Measurements from ENCODE around the gene STOML1.
"Not testable (repeated sequence)": the region's sequence is repeated elsewhere in the genome, so short reads cannot be mapped to it uniquely, and the experiment has no call there.

Gene STOML1

GRCh38 chr15:73944161-73945129, 47.6 kb downstream of the STOML1 start:
- DNase-seq, result no peak

DNA sequence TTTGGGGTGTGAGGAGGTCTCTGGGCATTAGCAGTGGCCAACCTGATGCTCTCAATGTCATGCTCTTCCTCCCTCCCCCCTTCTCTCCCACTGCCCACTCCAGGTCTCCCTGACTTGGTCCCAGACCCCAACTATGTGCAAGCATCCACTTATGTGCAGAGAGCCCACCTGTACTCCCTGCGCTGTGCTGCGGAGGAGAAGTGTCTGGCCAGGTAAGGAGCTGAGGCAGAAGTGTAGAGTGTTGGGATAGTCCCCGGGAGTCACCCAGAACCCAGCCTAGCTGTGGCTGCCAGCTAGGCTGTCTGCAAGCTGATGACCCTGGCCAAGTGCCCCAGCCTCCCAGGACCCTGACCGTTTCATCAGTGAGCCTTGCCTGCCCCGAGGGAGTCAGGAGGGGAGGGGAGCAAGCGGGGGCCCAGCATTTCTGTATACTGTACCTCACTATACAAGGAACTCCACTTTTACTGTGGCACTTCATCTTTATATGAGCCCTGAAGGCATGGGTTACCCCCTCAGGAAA, 49.3 kb downstream of the STOML1 start:
- no peak for DNase-seq

DNA sequence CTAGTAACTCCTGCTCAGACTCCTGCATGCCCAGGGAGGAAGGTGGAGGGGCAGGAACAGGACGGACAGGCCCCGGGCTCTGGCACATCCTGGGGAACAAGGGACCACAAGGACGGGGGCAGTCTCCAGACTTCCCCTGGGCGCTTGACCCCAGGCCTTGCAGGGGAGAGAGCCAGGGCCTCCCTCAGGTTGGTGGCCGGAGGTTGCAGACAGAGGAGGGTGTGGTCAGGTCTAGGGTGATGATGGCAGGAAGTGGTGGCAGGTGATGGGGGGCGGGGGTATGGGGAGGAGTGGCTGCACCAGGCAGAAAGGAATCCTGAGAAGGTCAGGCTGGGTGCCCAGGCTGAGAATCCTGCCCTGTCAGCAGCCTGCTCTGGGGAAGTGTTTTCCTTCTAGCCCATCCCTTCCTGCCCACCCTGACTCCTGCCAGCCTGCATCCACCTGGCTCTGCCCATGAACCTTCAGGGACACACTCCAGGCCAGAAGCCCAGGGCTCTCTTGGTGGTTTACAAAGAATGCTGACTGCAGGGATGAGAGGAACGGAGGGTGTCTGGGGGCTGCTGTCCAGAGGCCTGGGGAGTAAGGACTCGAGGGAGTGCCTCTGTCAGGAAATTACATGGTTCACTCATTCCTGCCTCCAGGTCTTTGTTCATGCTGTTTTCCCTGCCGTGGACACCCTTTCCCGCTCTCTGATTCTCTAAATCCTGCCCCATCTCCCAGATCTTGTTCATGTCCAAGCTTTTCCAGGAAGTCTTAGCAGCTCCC, 50.0 kb downstream of the STOML1 start:
- DNase-seq, result peak; percentile 38

DNA sequence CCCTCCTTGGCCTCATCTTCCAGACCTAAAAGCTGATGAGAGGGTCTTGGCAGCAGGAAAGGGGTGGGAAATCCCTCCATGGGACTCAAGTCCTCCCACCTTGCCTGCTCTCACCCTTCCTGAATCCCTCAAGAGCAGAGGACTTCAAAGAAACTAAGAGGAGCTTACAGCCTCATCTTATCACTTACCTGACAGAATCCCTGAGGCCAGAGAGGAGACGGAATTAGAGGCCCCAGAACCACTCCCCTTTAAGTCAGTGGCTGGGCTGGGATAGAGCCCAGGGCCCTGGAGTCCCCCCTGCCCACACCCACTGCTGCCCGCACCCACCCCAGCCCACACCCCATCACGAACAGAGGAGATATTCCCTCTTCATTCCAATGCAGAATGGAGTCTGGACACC, 50.6 kb downstream of the STOML1 start:
- no peak for DNase-seq

- DNase-seq, result no peak
These were observed 51.1 kb downstream of the STOML1 start for GRCh38 chr15:73941044-73941443.

DNA sequence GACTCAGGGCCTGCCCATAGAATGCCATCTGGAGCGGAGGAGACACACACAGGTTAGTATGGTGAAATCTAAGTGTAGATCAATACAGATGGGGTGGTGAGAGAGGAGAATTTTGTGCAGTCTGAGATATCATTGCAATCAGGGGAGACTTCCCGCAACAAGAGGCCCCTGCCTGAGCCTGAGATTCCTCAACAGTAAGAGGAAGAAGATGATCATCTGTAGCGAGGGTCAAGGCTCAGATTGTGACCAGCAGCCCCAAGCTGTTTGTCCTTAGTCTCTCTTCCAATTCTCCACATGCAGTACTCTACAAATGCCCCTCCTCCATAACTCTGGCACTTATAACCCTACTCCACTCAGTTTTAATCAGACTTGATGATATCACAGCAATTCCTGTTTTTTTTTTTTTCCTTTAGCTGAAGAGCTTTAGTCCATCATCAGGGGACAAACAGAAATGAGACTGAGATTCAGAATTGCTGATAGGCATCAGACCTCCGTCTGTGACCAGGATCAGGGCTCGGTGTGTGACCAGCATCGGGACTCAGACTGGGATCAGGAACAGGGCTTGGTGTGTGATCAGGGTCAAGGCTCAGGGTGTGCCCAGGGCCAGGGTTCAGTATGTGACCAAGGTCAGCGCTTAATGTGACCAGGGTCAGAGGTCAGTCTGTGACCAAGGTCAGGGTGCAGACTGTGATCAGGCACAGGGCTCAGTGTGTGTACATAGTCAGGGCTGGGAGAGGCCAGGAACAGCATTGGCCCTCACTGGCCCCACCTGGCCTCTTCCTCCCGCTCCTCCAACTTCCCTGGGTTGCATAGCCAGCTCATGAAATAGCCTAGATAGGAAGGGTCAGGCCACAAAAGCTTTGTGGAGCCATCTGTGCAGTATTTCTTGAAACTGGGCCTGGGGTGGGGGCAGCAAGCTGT, 51.8 kb downstream of the STOML1 start:
- no peak for DNase-seq

DNA sequence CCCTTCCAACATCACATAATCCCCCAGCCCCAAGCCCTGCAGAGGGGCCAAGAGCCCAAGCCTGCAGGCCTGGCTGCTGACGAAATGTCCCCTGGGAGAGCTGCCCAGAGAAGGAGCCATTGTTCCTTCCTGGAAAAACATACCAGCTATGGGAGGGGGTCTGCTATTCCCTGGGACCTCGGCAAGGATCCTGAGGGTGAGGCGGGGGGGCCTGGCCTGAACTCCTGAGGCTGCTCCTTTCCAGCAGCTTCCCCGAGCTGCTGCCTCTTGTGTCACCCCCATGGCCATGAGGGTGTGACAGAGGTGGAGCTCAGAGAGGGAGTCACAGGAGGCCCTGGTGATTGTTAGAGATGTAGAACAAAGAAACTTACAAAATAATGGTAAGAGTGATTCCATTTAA, 53.0 kb downstream of the STOML1 start:
- no peak for DNase-seq

- not testable (repeated sequence) for DNase-seq
These were observed 53.6 kb downstream of the STOML1 start for GRCh38 chr15:73938516-73938915.

- no peak for DNase-seq
These were observed 54.4 kb downstream of the STOML1 start for GRCh38 chr15:73937726-73938125.

DNA sequence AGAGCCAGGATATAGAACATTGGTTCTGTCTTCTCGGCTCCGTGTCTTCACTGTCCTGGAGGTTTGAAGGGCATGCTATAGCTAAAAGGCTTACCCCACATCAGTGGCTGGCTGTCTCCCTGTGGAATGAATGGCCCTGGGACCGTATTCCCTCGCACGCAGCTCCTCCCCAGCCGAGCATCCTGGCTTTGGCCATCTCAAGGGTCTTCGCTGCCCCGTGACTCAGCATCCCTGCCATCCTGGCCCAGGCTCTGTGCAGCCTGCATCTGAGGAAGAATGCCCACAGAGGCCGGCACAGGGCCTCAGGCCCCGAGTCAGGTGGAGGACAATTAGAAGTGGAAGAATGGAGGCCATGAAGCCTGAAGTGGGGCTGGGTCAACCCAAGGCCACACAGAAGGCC, 54.8 kb downstream of the STOML1 start:
- no peak for DNase-seq

- DNase-seq, result no peak
These were observed 55.4 kb downstream of the STOML1 start for GRCh38 chr15:73936588-73937290.

DNA sequence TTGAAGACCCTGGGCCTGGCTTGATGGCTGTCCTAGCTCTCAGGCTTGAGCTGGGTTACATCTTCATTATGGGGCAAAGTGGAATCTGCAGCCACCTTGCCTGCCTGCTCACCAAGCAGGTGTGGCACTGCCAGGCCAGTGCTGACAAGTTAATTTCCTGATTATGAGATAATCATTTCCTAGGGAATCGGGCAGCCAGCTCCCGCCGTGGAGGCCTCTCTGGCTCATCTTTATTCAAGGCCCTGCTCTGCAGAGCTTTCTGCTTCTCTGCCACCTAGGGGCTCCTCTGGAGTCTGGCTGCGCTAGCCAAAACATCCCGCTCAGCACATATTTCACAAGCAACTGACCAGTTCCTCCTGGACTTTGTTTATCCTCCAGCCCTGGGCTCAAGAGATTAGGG, 55.9 kb downstream of the STOML1 start:
- no peak for DNase-seq

DNA sequence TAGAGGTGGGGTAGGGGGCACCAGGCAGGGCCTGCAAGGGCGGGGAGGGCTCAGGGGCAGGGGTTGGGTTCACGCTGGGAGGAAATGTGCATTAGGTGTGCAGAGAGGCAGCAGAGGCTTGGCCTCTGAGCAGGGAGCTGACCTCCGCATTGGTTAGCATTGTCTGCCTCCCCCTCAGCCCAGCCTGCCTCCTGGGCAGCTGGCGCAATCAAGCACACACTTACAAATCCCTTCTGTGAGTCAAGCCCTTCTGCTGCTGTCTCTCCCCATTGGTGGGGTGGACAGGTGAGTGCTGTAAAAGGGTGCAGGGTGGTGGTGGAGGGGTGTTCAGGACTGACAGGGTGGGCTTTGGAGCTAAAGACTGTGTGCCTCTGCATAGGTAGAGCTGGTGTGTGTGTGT, 56.5 kb downstream of the STOML1 start:
- no peak for DNase-seq

GRCh38 chr15:73934281-73934680, 57.8 kb downstream of the STOML1 start:
- DNase-seq, result no peak

GRCh38 chr15:73932381-73933191, 59.5 kb downstream of the STOML1 start:
- no peak for DNase-seq

GRCh38 chr15:73931441-73931840, 60.7 kb downstream of the STOML1 start:
- DNase-seq, result no peak

- no peak for DNase-seq
These were observed 61.3 kb downstream of the STOML1 start for GRCh38 chr15:73930790-73931281.

- no peak for DNase-seq
These were observed 61.7 kb downstream of the STOML1 start for GRCh38 chr15:73930371-73930770.

DNA sequence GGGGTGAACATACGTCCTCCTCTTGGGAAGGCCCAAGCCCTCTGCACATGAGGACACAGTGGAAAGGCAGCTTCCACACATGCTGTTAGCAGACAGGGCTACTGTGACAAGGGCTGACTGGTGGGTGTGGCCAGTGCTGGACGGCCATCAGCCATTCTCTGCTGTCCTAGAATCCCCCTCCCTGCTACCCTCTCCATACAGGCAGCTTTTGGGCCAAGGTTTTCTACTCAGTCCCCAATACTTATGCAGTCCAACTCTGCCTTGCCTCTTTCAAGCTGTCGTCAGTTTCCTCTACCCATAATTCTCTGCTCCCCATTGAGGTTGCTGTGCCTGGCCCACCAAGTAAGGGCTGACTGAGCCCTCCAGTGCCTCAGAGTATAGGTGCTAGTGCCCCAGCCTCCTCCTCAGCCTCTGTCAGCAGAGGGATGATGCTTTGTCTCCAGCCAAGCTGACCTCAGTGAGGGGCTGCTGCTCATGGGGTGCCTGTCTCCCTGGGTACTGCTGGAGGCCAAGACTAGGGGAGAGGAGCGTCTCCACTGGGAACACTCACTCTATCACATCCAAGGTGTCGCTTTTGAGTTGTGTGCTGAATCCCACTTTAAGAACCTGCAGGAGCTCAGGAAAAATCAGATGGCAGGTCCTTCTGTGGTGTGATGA, 63.0 kb downstream of the STOML1 start:
- DNase-seq, result no peak
